ENCODE data around the gene CD79B. TPM values are rescaled to one million over a fixed set of nuclear protein-coding genes. Genes with fewer than 3 reads are reported as not detected.
"Not testable (repeated sequence)": the region's sequence is repeated elsewhere in the genome, so short reads cannot be mapped to it uniquely, and the experiment has no call there.

Gene CD79B
- total RNA-seq, 2 donors from 2014 or later = 0.35 to 0.44 TPM

GRCh38 chr17:63917206-63917605 lies 14.9 kb downstream of the CD79B start:
- not testable (repeated sequence) for H3K36me3 ChIP-seq (ENCODE audit: control insufficient read depth, insufficient read depth, low read length); H3K9me3 Mint-ChIP-seq; H3K9me3 ChIP-seq (ENCODE audit: control insufficient read depth, low read length); H3K4me1 Mint-ChIP-seq; H3K9ac ChIP-seq (ENCODE audit: extremely low read depth, low read length, poor library complexity, severe bottlenecking); H3K27me3 ChIP-seq (ENCODE audit: control insufficient read depth, insufficient read depth, low read length, poor library complexity, severe bottlenecking); H3K36me3 Mint-ChIP-seq (ENCODE audit: low read depth); H3K4me3 Mint-ChIP-seq; H3K4me1 ChIP-seq (ENCODE audit: control insufficient read depth, insufficient read depth, low read length); H3K4me3 ChIP-seq (ENCODE audit: low read length); DNase-seq; H3K27ac ChIP-seq (ENCODE audit: low read depth, low read length); H3K27ac Mint-ChIP-seq
- WGBS, 2 experiments (ENCODE audit: insufficient coverage in 1 of 2, insufficient read length in 1 of 2) = 93 to 100% methylated on average over 4 to 10 of the region's 11 CpGs
- H3K27me3 Mint-ChIP-seq (ENCODE audit: insufficient read depth) = peaks cover 16% of the 10 kb centered on the region

GRCh38 chr17:63916566-63917185 lies 15.5 kb downstream of the CD79B start:
- no peaks in the 10 kb centered on the region for H3K9me3 Mint-ChIP-seq
- TF ChIP-seq, protein P1, sequence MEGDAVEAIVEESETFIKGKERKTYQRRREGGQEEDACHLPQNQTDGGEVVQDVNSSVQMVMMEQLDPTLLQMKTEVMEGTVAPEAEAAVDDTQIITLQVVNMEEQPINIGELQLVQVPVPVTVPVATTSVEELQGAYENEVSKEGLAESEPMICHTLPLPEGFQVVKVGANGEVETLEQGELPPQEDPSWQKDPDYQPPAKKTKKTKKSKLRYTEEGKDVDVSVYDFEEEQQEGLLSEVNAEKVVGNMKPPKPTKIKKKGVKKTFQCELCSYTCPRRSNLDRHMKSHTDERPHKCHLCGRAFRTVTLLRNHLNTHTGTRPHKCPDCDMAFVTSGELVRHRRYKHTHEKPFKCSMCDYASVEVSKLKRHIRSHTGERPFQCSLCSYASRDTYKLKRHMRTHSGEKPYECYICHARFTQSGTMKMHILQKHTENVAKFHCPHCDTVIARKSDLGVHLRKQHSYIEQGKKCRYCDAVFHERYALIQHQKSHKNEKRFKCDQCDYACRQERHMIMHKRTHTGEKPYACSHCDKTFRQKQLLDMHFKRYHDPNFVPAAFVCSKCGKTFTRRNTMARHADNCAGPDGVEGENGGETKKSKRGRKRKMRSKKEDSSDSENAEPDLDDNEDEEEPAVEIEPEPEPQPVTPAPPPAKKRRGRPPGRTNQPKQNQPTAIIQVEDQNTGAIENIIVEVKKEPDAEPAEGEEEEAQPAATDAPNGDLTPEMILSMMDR (conservative IDR thresholded peaks at IDR 0.05) = no peak
- 91 to 93% methylated on average over 12 of the region's 12 CpGs for WGBS, 2 experiments (ENCODE audit: insufficient coverage in 1 of 2, insufficient read length in 1 of 2)
- H3K36me3 Mint-ChIP-seq (ENCODE audit: low read depth) = no peaks in the 10 kb centered on the region
- Histone ChIP-seq H3K4me1 (ENCODE audit: control insufficient read depth, insufficient read depth, low read length) (no peaks in the 10 kb centered on the region), H3K4me3 (ENCODE audit: low read length) (no peak overlapping the region), H3K27me3 (ENCODE audit: control insufficient read depth, insufficient read depth, low read length, poor library complexity, severe bottlenecking) (no peaks in the 10 kb centered on the region), H3K27ac (ENCODE audit: low read depth, low read length) (no peak overlapping the region), H3K9me3 (ENCODE audit: control insufficient read depth, low read length) (no peaks in the 10 kb centered on the region), H3K36me3 (ENCODE audit: control insufficient read depth, insufficient read depth, low read length) (no peaks in the 10 kb centered on the region), H3K9ac (ENCODE audit: extremely low read depth, low read length, poor library complexity, severe bottlenecking) (no peak overlapping the region)
- H3K27me3 Mint-ChIP-seq (ENCODE audit: insufficient read depth) = peaks cover 16% of the 10 kb centered on the region
- H3K27ac Mint-ChIP-seq = no peak overlapping the region
- no peak for DNase-seq
- H3K4me3 Mint-ChIP-seq = no peak overlapping the region
- peaks cover 8% of the 10 kb centered on the region for H3K4me1 Mint-ChIP-seq

- H3K27ac Mint-ChIP-seq; H3K36me3 Mint-ChIP-seq (ENCODE audit: low read depth); H3K9me3 ChIP-seq (ENCODE audit: control insufficient read depth, low read length); H3K36me3 ChIP-seq (ENCODE audit: control insufficient read depth, insufficient read depth, low read length); H3K4me3 ChIP-seq (ENCODE audit: low read length); H3K27me3 ChIP-seq (ENCODE audit: control insufficient read depth, insufficient read depth, low read length, poor library complexity, severe bottlenecking); H3K4me3 Mint-ChIP-seq; DNase-seq; H3K9ac ChIP-seq (ENCODE audit: extremely low read depth, low read length, poor library complexity, severe bottlenecking); H3K4me1 ChIP-seq (ENCODE audit: control insufficient read depth, insufficient read depth, low read length); H3K9me3 Mint-ChIP-seq; H3K4me1 Mint-ChIP-seq; H3K27ac ChIP-seq (ENCODE audit: low read depth, low read length): not testable (repeated sequence)
- H3K27me3 Mint-ChIP-seq (ENCODE audit: insufficient read depth) = peaks cover 21% of the 10 kb centered on the region
- WGBS, 2 experiments (ENCODE audit: insufficient coverage in 1 of 2, insufficient read length in 1 of 2) = 92 to 93% methylated on average over 9 to 10 of the region's 10 CpGs
Measured at GRCh38 chr17:63915753-63916152, 16.4 kb downstream of the CD79B start.

GRCh38 chr17:63914471-63914870 lies 17.7 kb downstream of the CD79B start:
- H3K27me3 Mint-ChIP-seq (ENCODE audit: insufficient read depth) = peaks cover 34% of the 10 kb centered on the region
- no peaks in the 10 kb centered on the region for H3K9me3 Mint-ChIP-seq
- H3K9ac ChIP-seq (ENCODE audit: extremely low read depth, low read length, poor library complexity, severe bottlenecking) = no peak overlapping the region
- H3K4me1 Mint-ChIP-seq = peaks cover 10% of the 10 kb centered on the region
- H3K4me3 ChIP-seq (ENCODE audit: low read length) = no peak overlapping the region
- H3K27ac Mint-ChIP-seq = no peak overlapping the region
- no peak overlapping the region for H3K4me3 Mint-ChIP-seq
- no peaks in the 10 kb centered on the region for H3K36me3 ChIP-seq (ENCODE audit: control insufficient read depth, insufficient read depth, low read length)
- H3K9me3 ChIP-seq (ENCODE audit: control insufficient read depth, low read length) = no peaks in the 10 kb centered on the region
- H3K27me3 ChIP-seq (ENCODE audit: control insufficient read depth, insufficient read depth, low read length, poor library complexity, severe bottlenecking) = no peaks in the 10 kb centered on the region
- no peak overlapping the region for H3K27ac ChIP-seq (ENCODE audit: low read depth, low read length)
- H3K36me3 Mint-ChIP-seq (ENCODE audit: low read depth) = no peaks in the 10 kb centered on the region
- TF ChIP-seq, protein P1 (conservative IDR thresholded peaks at IDR 0.05) = no peak
- no peaks in the 10 kb centered on the region for H3K4me1 ChIP-seq (ENCODE audit: control insufficient read depth, insufficient read depth, low read length)
- WGBS, 2 experiments (ENCODE audit: insufficient coverage in 1 of 2, insufficient read length in 1 of 2) = 92% methylated on average over 7 of the region's 7 CpGs
- no peak for DNase-seq
